Measurements from ENCODE around the gene PHF13.

GRCh38 chr1:6638226-6638625, 24.7 kb downstream of the PHF13 start:
- TF ChIP-seq CTCF (conservative IDR thresholded peaks at IDR 0.05; ENCODE audit: low read depth, low read length), result no peak
- no peak for TF ChIP-seq EZH2 (IDR thresholded peaks at IDR 0.05; ENCODE audit: borderline replicate concordance, low read depth, low read length, poor library complexity, severe bottlenecking)

Data from A673 (cell line).